ENCODE results near the gene DTHD1.

DTHD1 gene

DNA sequence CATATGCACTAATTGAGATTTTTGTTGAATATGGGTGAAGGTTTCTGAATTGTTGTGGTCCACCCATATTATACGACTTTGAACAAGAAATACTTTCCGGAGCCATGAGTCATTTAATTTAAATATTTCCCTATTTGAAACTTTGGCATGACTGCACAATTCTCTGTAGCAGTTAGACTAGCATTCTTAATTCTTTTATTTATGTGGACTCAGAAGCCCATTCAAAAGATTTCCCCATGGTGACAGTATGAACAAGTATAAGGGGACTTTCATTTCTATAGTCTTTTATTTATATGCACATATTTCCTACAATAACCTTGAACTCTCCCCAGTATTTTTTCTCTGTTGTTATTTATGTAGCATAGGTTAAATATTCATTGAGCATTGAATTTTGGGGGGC, 72.6 kb downstream of the DTHD1 start:
- no peak for DNase-seq (ENCODE audit: low read depth)
- H3K4me3 ChIP-seq (ENCODE audit: low read depth, low read length): no peak overlapping the region
- TF ChIP-seq, protein P1, sequence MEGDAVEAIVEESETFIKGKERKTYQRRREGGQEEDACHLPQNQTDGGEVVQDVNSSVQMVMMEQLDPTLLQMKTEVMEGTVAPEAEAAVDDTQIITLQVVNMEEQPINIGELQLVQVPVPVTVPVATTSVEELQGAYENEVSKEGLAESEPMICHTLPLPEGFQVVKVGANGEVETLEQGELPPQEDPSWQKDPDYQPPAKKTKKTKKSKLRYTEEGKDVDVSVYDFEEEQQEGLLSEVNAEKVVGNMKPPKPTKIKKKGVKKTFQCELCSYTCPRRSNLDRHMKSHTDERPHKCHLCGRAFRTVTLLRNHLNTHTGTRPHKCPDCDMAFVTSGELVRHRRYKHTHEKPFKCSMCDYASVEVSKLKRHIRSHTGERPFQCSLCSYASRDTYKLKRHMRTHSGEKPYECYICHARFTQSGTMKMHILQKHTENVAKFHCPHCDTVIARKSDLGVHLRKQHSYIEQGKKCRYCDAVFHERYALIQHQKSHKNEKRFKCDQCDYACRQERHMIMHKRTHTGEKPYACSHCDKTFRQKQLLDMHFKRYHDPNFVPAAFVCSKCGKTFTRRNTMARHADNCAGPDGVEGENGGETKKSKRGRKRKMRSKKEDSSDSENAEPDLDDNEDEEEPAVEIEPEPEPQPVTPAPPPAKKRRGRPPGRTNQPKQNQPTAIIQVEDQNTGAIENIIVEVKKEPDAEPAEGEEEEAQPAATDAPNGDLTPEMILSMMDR (IDR thresholded peaks at IDR 0.05; ENCODE audit: low read depth, low read length, missing control alignments): no peak

DNA sequence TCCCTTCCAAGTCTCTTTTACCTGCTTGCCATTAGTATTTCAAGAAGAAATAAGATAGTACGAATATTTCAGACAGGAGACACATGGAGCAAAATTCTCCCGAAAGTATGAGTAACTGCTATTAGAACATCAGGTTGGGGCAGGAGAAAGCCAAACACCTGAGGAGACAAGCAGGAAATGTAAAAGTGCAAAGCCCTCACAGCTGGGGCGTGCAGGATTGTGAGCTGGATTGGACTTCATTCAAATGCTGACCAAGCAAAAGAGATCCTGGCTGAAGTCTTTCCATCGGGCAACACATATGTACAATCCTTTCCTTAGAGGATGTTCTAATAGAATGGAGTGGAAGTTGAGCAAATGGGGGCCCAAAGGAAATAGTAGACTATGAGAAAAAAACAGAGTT, 76.8 kb downstream of the DTHD1 start:
- DNase-seq (ENCODE audit: low read depth): no peak
- TF ChIP-seq, protein P1 (IDR thresholded peaks at IDR 0.05; ENCODE audit: low read depth, low read length, missing control alignments): no peak
- H3K4me3 ChIP-seq (ENCODE audit: low read depth, low read length): no peak overlapping the region

DNA sequence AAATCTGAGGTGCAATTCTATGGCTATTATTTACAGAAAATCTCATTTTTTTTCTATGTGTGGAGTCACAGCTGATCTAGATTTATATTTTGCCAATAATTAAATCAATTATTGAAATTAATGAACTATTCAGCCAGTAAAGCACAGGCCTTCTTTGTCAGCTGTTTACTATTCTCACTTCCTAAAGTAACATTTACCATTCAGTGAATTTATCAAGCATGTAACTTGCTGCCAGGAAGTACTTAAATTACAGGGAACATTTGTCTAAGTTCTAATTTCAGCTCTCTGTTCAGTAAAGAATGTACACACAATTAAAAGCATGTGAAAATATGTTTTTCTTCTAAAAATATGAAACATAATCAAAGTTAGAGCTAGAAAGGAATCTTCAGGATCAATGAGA, 79.3 kb downstream of the DTHD1 start:
- no peak for DNase-seq (ENCODE audit: low read depth)
- TF ChIP-seq, protein P1 (IDR thresholded peaks at IDR 0.05; ENCODE audit: low read depth, low read length, missing control alignments): no peak

DNA sequence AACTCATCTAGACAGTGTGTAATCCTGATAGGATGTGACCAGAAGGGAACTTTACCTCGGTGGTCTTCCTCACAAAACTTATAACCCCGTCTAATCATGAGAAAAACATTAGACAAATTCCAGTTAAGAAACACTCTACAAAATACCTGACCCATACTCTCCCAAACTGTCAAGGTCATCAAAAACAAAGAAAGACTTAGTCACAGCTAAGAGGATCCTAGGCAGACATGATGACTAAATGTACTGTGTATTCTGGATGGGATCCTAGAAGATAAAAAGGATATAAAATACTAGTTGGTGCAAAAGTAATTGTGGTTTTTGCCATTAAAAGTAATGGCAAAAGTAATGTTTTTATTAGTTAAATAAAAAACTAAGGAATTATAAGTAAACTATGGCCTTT, 81.6 kb downstream of the DTHD1 start:
- TF ChIP-seq, protein P1 (IDR thresholded peaks at IDR 0.05; ENCODE audit: low read depth, low read length, missing control alignments): no peak
- DNase-seq (ENCODE audit: low read depth): no peak
- H3K4me3 ChIP-seq (ENCODE audit: low read depth, low read length): no peak overlapping the region

More for the DNA sequence above, 79.3 kb downstream of the DTHD1 start:
- no peak overlapping the region for H3K4me3 ChIP-seq (ENCODE audit: low read depth, low read length)

DNA sequence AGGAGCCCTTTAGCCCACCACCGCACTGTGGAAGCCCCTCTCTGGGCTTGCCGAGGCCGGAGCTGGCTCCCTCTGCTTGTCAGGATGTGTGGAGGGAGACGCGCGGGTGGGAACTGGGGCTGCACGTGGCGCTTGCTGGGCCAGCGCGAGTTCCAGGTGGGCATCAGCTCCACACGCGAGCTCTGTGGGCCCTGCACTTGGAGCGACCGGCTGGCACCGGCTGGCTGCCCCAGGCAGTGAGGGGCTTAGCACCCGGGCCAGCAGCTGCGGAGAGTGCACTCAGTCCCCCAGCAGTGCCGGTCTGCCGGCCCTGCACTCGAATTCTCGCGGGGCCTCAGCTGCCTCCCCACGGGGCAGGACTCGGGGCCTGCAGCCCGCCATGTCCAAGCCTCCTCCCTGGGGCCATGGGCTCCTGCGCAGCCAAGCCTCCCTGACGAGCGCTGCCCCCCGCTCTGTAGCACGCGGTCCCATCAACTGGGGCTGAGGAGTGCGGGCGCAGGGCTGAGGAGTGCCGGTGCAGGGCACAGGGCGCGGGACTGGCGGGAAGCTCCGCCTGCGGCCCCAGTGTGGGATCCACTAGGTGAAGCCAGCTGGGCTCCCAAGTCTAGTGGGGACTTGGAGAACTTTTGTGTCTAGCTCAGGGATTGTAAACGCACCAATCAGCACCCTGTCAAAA, 93.6 kb downstream of the DTHD1 start:
- TF ChIP-seq, protein P1 (IDR thresholded peaks at IDR 0.05; ENCODE audit: low read depth, low read length, missing control alignments): no peak
- no peak overlapping the region for H3K4me3 ChIP-seq (ENCODE audit: low read depth, low read length)

DNA sequence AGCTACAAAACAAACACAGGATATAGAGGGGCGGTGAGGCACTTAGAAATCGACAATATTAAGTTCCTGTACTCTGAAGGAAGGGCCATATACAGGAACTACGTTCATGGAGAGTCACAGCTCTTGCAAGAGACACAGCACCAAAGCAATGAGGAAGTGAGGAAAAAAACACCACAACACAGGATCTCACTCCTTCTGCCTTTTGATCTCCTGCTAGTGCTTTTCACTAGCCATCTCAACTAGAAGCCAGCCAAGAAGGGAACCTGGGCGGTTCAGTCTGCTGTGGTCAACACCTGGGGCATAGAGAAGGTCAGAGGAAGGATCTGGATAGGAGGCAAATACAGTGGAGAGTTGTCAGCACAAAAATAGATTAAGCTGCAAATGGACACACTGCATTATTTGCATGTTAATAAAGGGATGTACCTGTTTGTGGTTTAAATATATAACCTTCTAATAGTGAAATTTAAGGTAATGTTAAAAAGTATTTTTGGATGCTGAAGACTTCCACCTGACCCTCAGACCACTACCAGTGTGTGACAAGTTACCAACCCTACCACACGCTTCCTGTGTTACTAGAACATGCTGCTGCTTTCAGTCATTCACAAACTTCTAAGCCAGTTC, 104.6 kb downstream of the DTHD1 start:
- DNase-seq (ENCODE audit: low read depth): peak; percentile 45
- H3K4me3 ChIP-seq (ENCODE audit: low read depth, low read length): no peak overlapping the region
- TF ChIP-seq, protein P1 (IDR thresholded peaks at IDR 0.05; ENCODE audit: low read depth, low read length, missing control alignments): no peak

More for the DNA sequence above, 93.6 kb downstream of the DTHD1 start:
- DNase-seq (ENCODE audit: low read depth): no peak

DNA sequence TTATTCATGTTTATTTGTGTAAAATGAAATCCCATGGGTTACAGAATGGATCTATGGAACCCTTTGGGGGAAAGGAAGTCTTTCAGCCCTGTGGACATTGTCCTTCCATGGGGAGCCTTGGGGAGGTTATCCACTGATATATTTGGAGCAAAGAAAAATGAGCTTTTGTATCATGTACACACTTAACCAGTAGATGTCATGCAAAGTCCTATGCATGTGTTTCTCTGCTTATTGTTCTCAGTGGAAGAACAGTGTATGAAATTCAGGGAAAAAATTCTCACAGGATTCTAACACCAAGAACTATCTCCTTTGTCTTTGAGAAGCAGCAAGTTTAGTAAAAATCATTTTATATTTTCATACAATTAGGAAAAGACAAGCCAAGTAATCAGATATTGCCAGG, 105.3 kb downstream of the DTHD1 start:
- TF ChIP-seq, protein P1 (IDR thresholded peaks at IDR 0.05; ENCODE audit: low read depth, low read length, missing control alignments): peak; percentile 15
- DNase-seq (ENCODE audit: low read depth): no peak
- H3K4me3 ChIP-seq (ENCODE audit: low read depth, low read length): no peak overlapping the region

Measured in GM12864 (cell line).